ENCODE measurements around the gene DPF3.

Gene DPF3

DNA sequence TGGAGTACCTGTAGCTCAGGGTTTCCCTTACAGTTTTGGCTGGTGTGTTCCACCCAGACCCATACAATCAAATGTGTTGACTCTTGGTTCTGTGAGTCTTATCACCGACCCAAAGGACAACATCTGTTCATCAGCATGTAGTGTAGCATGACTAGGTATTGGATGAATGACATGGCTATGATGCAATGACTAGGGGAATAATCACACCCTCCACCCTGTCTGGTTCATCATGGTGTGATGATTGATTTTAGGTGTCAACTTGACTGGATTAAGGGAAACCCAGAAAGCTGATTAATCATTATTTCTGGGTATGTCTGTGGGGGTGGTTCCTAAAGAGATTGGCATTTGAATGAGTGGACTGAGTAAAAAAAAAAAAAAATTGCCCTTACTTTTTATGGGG lies 311.3 kb downstream of the DPF3 start:
- no peak for DNase-seq

DNA sequence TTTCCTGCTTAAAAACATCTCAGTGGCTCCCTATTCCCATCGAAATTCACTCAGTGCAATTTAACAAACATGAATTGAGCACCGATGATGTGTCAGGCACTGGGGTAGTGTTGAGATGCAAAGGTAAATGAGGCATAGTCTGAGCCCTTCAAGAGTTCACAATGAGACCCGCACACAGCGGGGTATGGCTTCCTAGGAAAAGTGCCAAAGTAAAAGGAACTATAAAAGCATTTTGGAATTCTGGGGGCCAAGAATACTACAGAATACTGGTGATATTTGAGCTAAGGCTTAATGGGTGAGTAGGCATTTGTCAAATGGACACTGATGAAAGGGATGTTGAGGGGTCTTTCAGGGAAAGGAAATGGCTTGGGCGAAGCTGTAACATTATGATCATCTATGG lies 315.4 kb downstream of the DPF3 start:
- DNase-seq: no peak

DNA sequence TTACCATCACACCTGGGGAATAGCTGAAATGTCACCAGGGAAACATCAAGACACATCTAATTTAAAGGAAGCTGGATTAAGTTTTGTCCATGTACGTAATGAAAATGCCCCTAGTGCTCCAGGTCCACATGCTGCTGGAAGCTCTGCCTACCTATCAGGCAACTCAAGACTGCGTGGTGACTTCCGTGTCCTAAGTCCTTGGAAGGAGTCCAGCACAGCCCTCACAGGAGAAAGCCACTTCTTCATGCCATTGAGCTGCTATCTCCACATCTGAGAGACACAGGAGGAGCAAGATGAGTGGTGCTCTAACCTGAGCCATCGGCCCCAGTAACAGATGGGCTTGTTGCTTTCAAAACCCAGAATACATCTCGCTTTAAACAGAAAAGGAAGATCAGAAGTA lies 316.4 kb downstream of the DPF3 start:
- no peak for DNase-seq

DNA sequence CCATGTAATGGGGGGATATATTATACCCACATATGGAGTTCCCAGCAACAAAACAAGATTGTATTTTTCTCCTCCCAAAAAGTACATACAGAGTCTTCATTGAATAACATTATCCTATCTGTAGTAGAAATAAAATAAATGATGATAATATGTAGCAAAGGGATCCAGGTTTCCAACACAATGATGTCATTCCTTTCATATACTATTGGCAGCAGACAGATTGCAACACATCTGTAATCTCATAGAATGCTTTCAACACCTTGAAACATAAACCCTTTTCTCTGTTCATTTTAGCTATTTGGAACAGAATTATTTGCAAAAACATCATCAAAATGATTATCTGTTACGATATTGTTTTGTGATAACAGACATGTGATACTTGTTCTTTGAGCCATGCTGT lies 317.6 kb downstream of the DPF3 start:
- DNase-seq: no peak

DNA sequence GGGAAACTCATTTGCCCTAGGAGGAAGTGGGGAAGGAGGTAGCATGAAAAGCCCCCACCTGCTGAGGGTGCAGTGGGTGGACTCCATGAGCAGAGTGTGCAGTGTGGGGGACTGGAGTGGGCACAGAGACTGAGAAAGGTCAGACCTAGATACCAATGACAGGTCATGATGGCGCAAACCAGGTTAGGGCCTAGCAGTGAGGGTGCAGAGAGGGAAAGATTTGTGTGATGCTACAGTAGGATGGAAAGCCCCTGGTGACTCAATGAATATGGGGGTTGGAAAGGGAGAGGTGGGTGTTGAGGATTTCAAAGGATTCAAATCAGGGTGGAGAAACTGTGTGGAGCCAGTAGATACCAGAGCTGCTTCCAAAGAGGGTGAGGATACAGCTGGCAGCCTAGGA lies 319.2 kb downstream of the DPF3 start:
- DNase-seq: no peak

DNA sequence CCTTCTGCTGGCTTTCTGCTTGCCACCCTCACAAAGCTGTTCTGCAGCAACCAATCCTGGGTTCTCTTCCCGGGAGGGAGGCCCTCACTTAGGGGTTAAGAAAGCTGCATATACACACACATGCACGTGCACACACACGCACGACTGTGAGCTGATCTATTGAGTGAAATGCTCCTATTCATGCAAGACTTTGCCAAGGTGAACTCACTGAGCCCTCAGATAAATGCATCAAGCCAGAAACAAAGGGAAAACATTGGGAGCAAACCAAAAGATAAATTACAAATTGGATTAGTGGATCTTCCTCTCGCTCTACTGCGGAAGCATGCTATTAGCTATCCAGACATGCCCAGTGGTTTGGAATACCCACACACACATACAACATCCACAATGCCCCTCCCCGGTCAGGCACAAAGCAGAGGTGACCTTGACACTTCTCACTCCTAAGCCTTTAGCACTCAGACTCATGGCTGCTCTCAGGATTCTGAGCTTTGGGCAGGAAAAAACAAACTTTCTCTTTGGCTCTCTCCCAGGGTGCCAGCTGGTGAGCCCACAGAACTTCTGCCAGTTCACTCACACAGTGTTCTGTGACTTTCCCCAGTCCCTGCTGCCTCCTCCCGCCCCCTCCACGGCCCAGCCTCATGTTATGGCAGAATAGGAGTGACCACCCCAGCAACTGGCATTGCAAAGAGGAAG lies 320.0 kb downstream of the DPF3 start:
- DNase-seq: no peak

Data from COR-L47 (cell line).